GM23338 (cell line): ENCODE measurements around the gene PSMD14. TPM values are rescaled to one million over a fixed set of nuclear protein-coding genes. Genes with fewer than 3 reads are reported as not detected.

Experiments
- ATAC-seq: fragments of 200-7000 bp; cut with Tn5 transposase; 3 replicates; pipeline ENCODE4 v1.9.1; 2020
- DNase-seq: peaks from one replicate; pipeline ENCODE4 v3.0.0-alpha.2; 2015; ENCODE audit warnings: low spot score
- H2AFZ ChIP-seq: fragments of 200-600 bp; sonication (generic); 2 replicates; pipeline ENCODE4 v1.8.0; 2016; ENCODE audit warnings: antibody characterized with exemption, mild to moderate bottlenecking, moderate library complexity
- H3F3A ChIP-seq: fragments of 200-600 bp; sonication (generic); replicated peaks from 2 replicates; pipeline ENCODE4 v1.8.0; 2017; ENCODE audit warnings: antibody characterized with exemption, mixed run types, low read depth
- H3K27ac ChIP-seq: fragments of 200-600 bp; sonication (generic); 2 replicates; pipeline ENCODE4 v1.6.1; 2016; ENCODE audit warnings: low read depth
- H3K27me3 ChIP-seq: fragments of 200-600 bp; sonication (generic); 2 replicates; pipeline ENCODE4 v1.8.0; 2016; ENCODE audit warnings: mild to moderate bottlenecking, mixed run types, moderate library complexity; ENCODE audit not compliant: insufficient read depth
- H3K36me3 ChIP-seq: fragments of 200-600 bp; sonication (generic); 2 replicates; pipeline ENCODE4 v1.8.0; 2016; ENCODE audit warnings: mild to moderate bottlenecking; ENCODE audit not compliant: insufficient read depth
- H3K4me1 ChIP-seq: fragments of 200-600 bp; sonication (generic); 2 replicates; pipeline ENCODE4 v1.8.0; 2016; ENCODE audit warnings: mild to moderate bottlenecking, moderate library complexity; ENCODE audit not compliant: insufficient read depth
- H3K4me2 ChIP-seq: fragments of 200-600 bp; sonication (generic); 2 replicates; pipeline ENCODE4 v1.7.1; 2017; ENCODE audit warnings: mixed run types
- H3K4me3 ChIP-seq: fragments of 200-600 bp; sonication (generic); 2 replicates; pipeline ENCODE4 v1.6.1; 2016; ENCODE audit warnings: mixed run types
- H3K79me2 ChIP-seq: fragments of 200-600 bp; sonication (generic); replicated peaks from 2 replicates; pipeline ENCODE4 v1.8.0; 2017; ENCODE audit warnings: mild to moderate bottlenecking; ENCODE audit not compliant: insufficient read depth
- H3K9me2 ChIP-seq: fragments of 200-600 bp; sonication (generic); 2 replicates; pipeline ENCODE4 v1.8.0; 2017; ENCODE audit not compliant: insufficient read depth
- H4K20me1 ChIP-seq: fragments of 200-600 bp; sonication (generic); replicated peaks from 2 replicates; pipeline ENCODE4 v1.8.0; 2017; ENCODE audit warnings: mild to moderate bottlenecking; ENCODE audit not compliant: insufficient read depth
- H3K27ac Mint-ChIP-seq: 2 replicates; pipeline ENCODE4 v1.8.0; 2020; ENCODE audit warnings: inconsistent platforms, mild to moderate bottlenecking, moderate library complexity, mixed read lengths
- H3K27me3 Mint-ChIP-seq: 3 replicates; pipeline ENCODE4 v1.8.0; 2022; ENCODE audit warnings: low read depth, mild to moderate bottlenecking, moderate library complexity, mixed read lengths, inconsistent platforms; ENCODE audit not compliant: insufficient read depth, poor library complexity
- H3K36me3 Mint-ChIP-seq: 3 replicates; pipeline ENCODE4 v1.8.0; 2021; ENCODE audit warnings: low read depth, mild to moderate bottlenecking, inconsistent platforms, moderate library complexity, mixed read lengths
- H3K4me1 Mint-ChIP-seq: 3 replicates; pipeline ENCODE4 v1.8.0; 2020; ENCODE audit warnings: mild to moderate bottlenecking, inconsistent platforms, mixed read lengths
- H3K4me3 Mint-ChIP-seq: 3 replicates; pipeline ENCODE4 v1.8.0; 2021; ENCODE audit warnings: moderate library complexity, mild to moderate bottlenecking, inconsistent platforms, mixed read lengths
- H3K9me3 Mint-ChIP-seq: 3 replicates; pipeline ENCODE4 v1.8.0; 2020; ENCODE audit warnings: moderate library complexity, mild to moderate bottlenecking, inconsistent platforms, mixed read lengths
- CTCF ChIP-seq, 2 experiments: fragments of 200-600 bp in 1 of 2; sonication (generic) in 1 of 2; conservative IDR thresholded peaks; 2 replicates each; pipeline versions ENCODE4 v1.5.1 to v1.6.1; 2016 to 2017; ENCODE audit warnings: antibody characterized with exemption in 2 of 2, low read depth in 2 of 2, mild to moderate bottlenecking in 2 of 2, moderate library complexity in 1 of 2
- EZH2 ChIP-seq: fragments of 200-600 bp; sonication (generic); IDR thresholded peaks from one replicate; pipeline ENCODE4 v1.8.0; 2017; ENCODE audit warnings: antibody characterized with exemption, mild to moderate bottlenecking, low read depth; ENCODE audit not compliant: unreplicated experiment
- EZH2phosphoT487 ChIP-seq: fragments of 200-600 bp; sonication (generic); IDR thresholded peaks from one replicate; pipeline ENCODE4 v1.8.1; 2018; ENCODE audit warnings: antibody characterized with exemption; ENCODE audit not compliant: unreplicated experiment
- JUNB ChIP-seq: IDR thresholded peaks from one replicate; pipeline ENCODE4 v1.6.1; 2016; ENCODE audit warnings: antibody characterized with exemption; ENCODE audit not compliant: unreplicated experiment
- REST ChIP-seq: IDR thresholded peaks from one replicate; pipeline ENCODE4 v1.6.1; 2018; ENCODE audit warnings: antibody characterized with exemption; ENCODE audit not compliant: unreplicated experiment
- STAT1 ChIP-seq: IDR thresholded peaks from one replicate; pipeline ENCODE4 v1.6.1; 2016; ENCODE audit warnings: antibody characterized with exemption; ENCODE audit not compliant: unreplicated experiment
- ZNF114 ChIP-seq: fragments of 250-450 bp; sonication (Bioruptor Pico); IDR thresholded peaks from 2 replicates; pipeline ENCODE4 v1.5.0; 2020; ENCODE audit warnings: mild to moderate bottlenecking, moderate library complexity
- polyA plus RNA-seq: library from polyadenylated mRNA; unstranded; fragments of >200 nt; fragmentation: Nextera tagmentation; extraction: Ambion mirVana; gene quantifications from 2 replicates; pipeline ENCODE4 v1.2.1, GENCODE V29; 2016
- total RNA-seq: library from RNA; depleted of rRNA; stranded (reverse); fragments of >200 nt; shearing (Covaris generic); gene quantifications from 2 replicates; pipeline ENCODE4 v1.2.3, GENCODE V29; 2014

The PSMD14 gene
- total and polyA plus RNA-seq, 2 experiments from 2014 or later: 92.2 to 123 TPM

- TF ChIP-seq REST: no peak
- TF ChIP-seq CTCF (conservative IDR thresholded peaks at IDR 0.05; ENCODE audit: low read depth in 2 of 2): no peak
- TF ChIP-seq JUNB: no peak
- no peak for TF ChIP-seq EZH2phosphoT487
- TF ChIP-seq ZNF114: no peak
- TF ChIP-seq STAT1: no peak
Measured at GRCh38 chr2:161415987-161416707, 107.9 kb downstream of the PSMD14 start, which contains the start of gene TBR1 (continued).

- no peak overlapping the region for H3K27ac Mint-ChIP-seq
- H3K4me3 Mint-ChIP-seq: peak overlapping the region; percentile 71
- no peaks in the 10 kb centered on the region for H3K36me3 ChIP-seq
- H3K9me3 Mint-ChIP-seq: peaks cover 11% of the 10 kb centered on the region
- peaks cover 100% of the 10 kb centered on the region for H3K27me3 ChIP-seq
- H3K79me2 ChIP-seq: no peaks in the 10 kb centered on the region
- no peaks in the 10 kb centered on the region for H3K9me2 ChIP-seq
- peaks cover 26% of the 10 kb centered on the region for H3F3A ChIP-seq
- peaks cover 70% of the 10 kb centered on the region for H3K4me1 ChIP-seq
- TF ChIP-seq EZH2phosphoT487: peak; percentile 98
- no peak for TF ChIP-seq ZNF114
- peak; percentile 95 for TF ChIP-seq EZH2
- ATAC-seq (peak; percentile 8), DNase-seq (peak; percentile 53)
- no peak overlapping the region for H3K27ac ChIP-seq
- H3K27me3 Mint-ChIP-seq: peaks cover 92% of the 10 kb centered on the region
- peaks cover 3% of the 10 kb centered on the region; the same call in 1 of the 3 replicates for H3K36me3 Mint-ChIP-seq
- H3K4me3 ChIP-seq: peak overlapping the region; percentile 63
- peaks cover 72% of the 10 kb centered on the region for H3K4me1 Mint-ChIP-seq
- H2AFZ ChIP-seq: no peak overlapping the region
- H3K4me2 ChIP-seq: peak overlapping the region; percentile 85
- H4K20me1 ChIP-seq: peaks cover 37% of the 10 kb centered on the region
Measured at GRCh38 chr2:161416708-161417437, 108.6 kb downstream of the PSMD14 start.
